ENCODE data around the gene TRNAU1AP. TPM values are rescaled to one million over a fixed set of nuclear protein-coding genes. Genes with fewer than 3 reads are reported as not detected.

TRNAU1AP gene
- 21.9 and 22.0 TPM in 2 replicates for total RNA-seq (2014; rRNA removed; shearing (Covaris generic))
- polyA plus RNA-seq (2016; fragmentation: Nextera tagmentation; extraction: Ambion mirVana): 26.6 and 27.4 TPM in 2 replicates

GRCh38 chr1:28552758-28553663 lies at the start of gene TRNAU1AP:
TSS of gene TRNAU1AP (plus strand) at chr1:28553085. CDS start at chr1:28553111, 26 bp downstream.
- H3K4me1 ChIP-seq (ENCODE audit: insufficient read depth): peaks cover 7% of the 10 kb centered on the region
- H4K20me1 ChIP-seq (ENCODE audit: insufficient read depth): no peaks in the 10 kb centered on the region
- H2AFZ ChIP-seq: peak within 1 kb of the TSS; percentile 96
- 1 to 2% methylated on average over 41 to 62 of the region's 63 CpGs for WGBS, 2 experiments (ENCODE audit: low coverage in 1 of 2, low lambda C conversion rate in 2 of 2, missing lambda C conversion rate in 2 of 2)
- H3K9me2 ChIP-seq (ENCODE audit: insufficient read depth): no peaks in the 10 kb centered on the region
- H3K9ac ChIP-seq: peak within 1 kb of the TSS; percentile 90
- H3F3A ChIP-seq (ENCODE audit: insufficient read depth): no peaks in the 10 kb centered on the region
- H3K36me3 ChIP-seq (ENCODE audit: low read depth): peaks cover 3% of the 10 kb centered on the region; the same call in 1 of the 2 replicates
- peak within 1 kb of the TSS; percentile 95 for H3K4me3 ChIP-seq
- TF ChIP-seq EZH2 (IDR thresholded peaks at IDR 0.05; ENCODE audit: insufficient read depth, poor library complexity, severe bottlenecking) (no peak), EZH2phosphoT487 (IDR thresholded peaks at IDR 0.05; ENCODE audit: insufficient read depth, low read depth) (no peak)
- no peaks in the 10 kb centered on the region for H3K9me3 ChIP-seq (ENCODE audit: low read depth)
- peaks cover 30% of the 10 kb centered on the region for H3K79me2 ChIP-seq (ENCODE audit: insufficient read depth)
- no peaks in the 10 kb centered on the region for H3K27me3 ChIP-seq (replicated peaks; ENCODE audit: insufficient read depth)
- DNase-seq: peak; percentile 99
- H3K27ac ChIP-seq: peak within 1 kb of the TSS; percentile 65
- H3K4me2 ChIP-seq (ENCODE audit: unreplicated experiment): peak within 1 kb of the TSS; percentile 83
- in situ Hi-C loops (cut with MboI): no loop called here

GRCh38 chr1:28503117-28503516 lies 49.8 kb upstream of the TRNAU1AP start:
- peaks cover 19% of the 10 kb centered on the region for H3K36me3 ChIP-seq (ENCODE audit: low read depth)
- H3F3A ChIP-seq (ENCODE audit: insufficient read depth): peaks cover 28% of the 10 kb centered on the region
- TF ChIP-seq EZH2 (IDR thresholded peaks at IDR 0.05; ENCODE audit: insufficient read depth, poor library complexity, severe bottlenecking) (no peak), EZH2phosphoT487 (IDR thresholded peaks at IDR 0.05; ENCODE audit: insufficient read depth, low read depth) (no peak)
- in situ Hi-C loops (cut with MboI): no loop called here
- H3K9me2 ChIP-seq (ENCODE audit: insufficient read depth): no peaks in the 10 kb centered on the region
- H3K4me2 ChIP-seq (ENCODE audit: unreplicated experiment): no peak overlapping the region
- no peak overlapping the region for H3K27ac ChIP-seq
- no peak overlapping the region for H3K9ac ChIP-seq
- WGBS, 2 experiments (ENCODE audit: low coverage in 1 of 2, low lambda C conversion rate in 2 of 2, missing lambda C conversion rate in 2 of 2): 25 to 36% methylated on average over 3 of the region's 3 CpGs
- H3K9me3 ChIP-seq (ENCODE audit: low read depth): no peaks in the 10 kb centered on the region
- no peaks in the 10 kb centered on the region; the same call in 1 of the 2 replicates for H3K4me1 ChIP-seq (ENCODE audit: insufficient read depth)
- DNase-seq: no peak
- no peaks in the 10 kb centered on the region for H4K20me1 ChIP-seq (ENCODE audit: insufficient read depth)
- H3K27me3 ChIP-seq (replicated peaks; ENCODE audit: insufficient read depth): no peaks in the 10 kb centered on the region
- no peak overlapping the region for H3K4me3 ChIP-seq
- H3K79me2 ChIP-seq (ENCODE audit: insufficient read depth): peaks cover 36% of the 10 kb centered on the region
- no peak overlapping the region for H2AFZ ChIP-seq

- Histone ChIP-seq H3K27ac (peak within 1 kb of the TSS; percentile 95), H3K36me3 (ENCODE audit: low read depth) (peaks cover 43% of the 10 kb centered on the region), H3K79me2 (ENCODE audit: insufficient read depth) (peaks cover 57% of the 10 kb centered on the region), H3F3A (ENCODE audit: insufficient read depth) (peaks cover 53% of the 10 kb centered on the region), H4K20me1 (ENCODE audit: insufficient read depth) (peaks cover 12% of the 10 kb centered on the region; the same call in 1 of the 2 replicates), H3K4me1 (ENCODE audit: insufficient read depth) (peaks cover 20% of the 10 kb centered on the region), H3K4me3 (peak within 1 kb of the TSS; percentile 100), H3K9me2 (ENCODE audit: insufficient read depth) (no peaks in the 10 kb centered on the region), H3K9me3 (ENCODE audit: low read depth) (no peaks in the 10 kb centered on the region), H2AFZ (peak within 1 kb of the TSS; percentile 96), H3K27me3 (replicated peaks; ENCODE audit: insufficient read depth) (no peaks in the 10 kb centered on the region), H3K9ac (peak within 1 kb of the TSS; percentile 100), H3K4me2 (ENCODE audit: unreplicated experiment) (peak within 1 kb of the TSS; percentile 99)
- in situ Hi-C loops (cut with MboI): no loop called here
- peak; percentile 99 for DNase-seq
- WGBS, 2 experiments (ENCODE audit: low coverage in 1 of 2, low lambda C conversion rate in 2 of 2, missing lambda C conversion rate in 2 of 2): 1 to 2% methylated on average over 41 of the region's 41 CpGs
- TF ChIP-seq EZH2phosphoT487 (IDR thresholded peaks at IDR 0.05; ENCODE audit: insufficient read depth, low read depth) (no peak), EZH2 (IDR thresholded peaks at IDR 0.05; ENCODE audit: insufficient read depth, poor library complexity, severe bottlenecking) (no peak)
Measured at GRCh38 chr1:28505406-28506187, 47.3 kb upstream of the TRNAU1AP start, which contains the start of gene RCC1. TSS of gene RCC1 (plus strand) at chr1:28506043. CDS start at chr1:28529867, 23,824 bp downstream.

- Histone ChIP-seq H4K20me1 (ENCODE audit: insufficient read depth) (peaks cover 12% of the 10 kb centered on the region; the same call in 1 of the 2 replicates), H3K4me2 (ENCODE audit: unreplicated experiment) (peak overlapping the region; percentile 99), H3K4me3 (peak overlapping the region; percentile 100), H3K36me3 (ENCODE audit: low read depth) (peaks cover 52% of the 10 kb centered on the region), H3K4me1 (ENCODE audit: insufficient read depth) (peaks cover 20% of the 10 kb centered on the region), H3F3A (ENCODE audit: insufficient read depth) (peaks cover 59% of the 10 kb centered on the region), H3K27ac (peak overlapping the region; percentile 95), H3K9ac (peak overlapping the region; percentile 100), H3K79me2 (ENCODE audit: insufficient read depth) (peaks cover 57% of the 10 kb centered on the region), H3K27me3 (replicated peaks; ENCODE audit: insufficient read depth) (no peaks in the 10 kb centered on the region), H2AFZ (no peak overlapping the region), H3K9me2 (ENCODE audit: insufficient read depth) (no peaks in the 10 kb centered on the region), H3K9me3 (ENCODE audit: low read depth) (no peaks in the 10 kb centered on the region)
- TF ChIP-seq EZH2phosphoT487 (IDR thresholded peaks at IDR 0.05; ENCODE audit: insufficient read depth, low read depth): no peak
- TF ChIP-seq EZH2 (IDR thresholded peaks at IDR 0.05; ENCODE audit: insufficient read depth, poor library complexity, severe bottlenecking): no peak
- 1 to 2% methylated on average over 14 of the region's 14 CpGs for WGBS, 2 experiments (ENCODE audit: low coverage in 1 of 2, low lambda C conversion rate in 2 of 2, missing lambda C conversion rate in 2 of 2)
- in situ Hi-C loops (cut with MboI): no loop called here
- no peak for DNase-seq
Measured at GRCh38 chr1:28506907-28507246, 46.0 kb upstream of the TRNAU1AP start.
